Measurements from ENCODE around the gene CEP68.

DNA sequence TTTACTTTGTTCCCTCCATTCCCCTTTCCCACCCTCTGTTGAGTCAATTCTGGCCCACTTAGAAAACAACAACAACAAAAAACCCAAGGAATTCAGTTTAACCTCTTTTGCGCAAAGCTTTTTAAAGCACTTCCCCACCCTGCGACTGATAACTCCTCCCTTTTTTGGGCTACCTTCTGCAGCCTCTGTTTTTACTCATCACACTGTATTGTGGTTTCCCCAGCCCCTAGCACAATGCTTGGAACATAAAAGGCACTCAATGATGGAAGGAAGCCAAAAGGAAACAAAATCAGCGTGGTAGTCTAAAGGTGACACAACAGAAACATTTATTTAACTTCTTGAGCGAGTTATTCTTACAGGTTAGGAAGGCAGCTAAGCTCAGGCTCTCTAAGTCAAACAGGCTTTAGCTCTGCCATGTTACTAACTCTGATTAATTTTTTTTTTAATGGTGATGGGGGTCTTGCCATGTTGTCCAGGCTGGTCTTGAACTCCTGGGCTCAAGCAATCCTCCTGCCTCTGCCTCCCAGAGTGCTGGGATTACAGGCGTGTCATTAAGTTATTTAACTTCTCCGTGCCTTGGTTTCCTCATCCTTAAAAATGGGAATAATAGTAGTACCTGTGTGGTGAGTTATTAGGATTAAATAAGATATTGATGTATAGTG is 1.3 kb downstream of the CEP68 start:
- TF ChIP-seq, protein P1, sequence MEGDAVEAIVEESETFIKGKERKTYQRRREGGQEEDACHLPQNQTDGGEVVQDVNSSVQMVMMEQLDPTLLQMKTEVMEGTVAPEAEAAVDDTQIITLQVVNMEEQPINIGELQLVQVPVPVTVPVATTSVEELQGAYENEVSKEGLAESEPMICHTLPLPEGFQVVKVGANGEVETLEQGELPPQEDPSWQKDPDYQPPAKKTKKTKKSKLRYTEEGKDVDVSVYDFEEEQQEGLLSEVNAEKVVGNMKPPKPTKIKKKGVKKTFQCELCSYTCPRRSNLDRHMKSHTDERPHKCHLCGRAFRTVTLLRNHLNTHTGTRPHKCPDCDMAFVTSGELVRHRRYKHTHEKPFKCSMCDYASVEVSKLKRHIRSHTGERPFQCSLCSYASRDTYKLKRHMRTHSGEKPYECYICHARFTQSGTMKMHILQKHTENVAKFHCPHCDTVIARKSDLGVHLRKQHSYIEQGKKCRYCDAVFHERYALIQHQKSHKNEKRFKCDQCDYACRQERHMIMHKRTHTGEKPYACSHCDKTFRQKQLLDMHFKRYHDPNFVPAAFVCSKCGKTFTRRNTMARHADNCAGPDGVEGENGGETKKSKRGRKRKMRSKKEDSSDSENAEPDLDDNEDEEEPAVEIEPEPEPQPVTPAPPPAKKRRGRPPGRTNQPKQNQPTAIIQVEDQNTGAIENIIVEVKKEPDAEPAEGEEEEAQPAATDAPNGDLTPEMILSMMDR (IDR thresholded peaks at IDR 0.05) = no peak
- no peak for TF ChIP-seq ZFX (IDR thresholded peaks at IDR 0.05; ENCODE audit: borderline replicate concordance)
